IMR-90 (cell line): ENCODE data around the gene MDFI. TPM values are rescaled to one million over a fixed set of nuclear protein-coding genes. Genes with fewer than 3 reads are reported as not detected.

Source experiments
- ATAC-seq: fragments of 200-7000 bp; cut with Tn5 transposase; 2 replicates; pipeline ENCODE4 v1.9.1; 2020; ENCODE audit warnings: low read depth, mild to moderate bottlenecking, moderate library complexity
- BruUV-seq: library from RNA; stranded (reverse); fragments of 400-500 nt; replicated peaks from 2 replicates; lab custom pipeline; 2021; lab: Mats Ljungman, UMichigan
- CTCF ChIA-PET: fragments of 300-600 bp; formaldehyde crosslinking; extraction: SDS; loops from one replicate; lab custom pipeline; 2021; ENCODE audit warnings: antibody characterized with exemption; lab: Yijun Ruan, JAX
- POLR2A ChIA-PET: fragments of 300-600 bp; sonication (Branson Sonifier 250); formaldehyde crosslinking; loops from one replicate; lab custom pipeline; 2022; ENCODE audit warnings: antibody characterized with exemption; ENCODE audit not compliant: unreplicated experiment; lab: Charles Lee
- DNase-seq: peaks from one replicate; pipeline ENCODE4 v3.0.0; 2013
- H2AFZ ChIP-seq: replicated peaks from 2 replicates; pipeline ENCODE3; 2013; ENCODE audit warnings: low read length, mild to moderate bottlenecking; ENCODE audit not compliant: poor library complexity
- H2AK5ac ChIP-seq: 2 replicates; pipeline ENCODE4 v1.6.1; 2013; ENCODE audit warnings: low read depth, low read length, inconsistent platforms
- H2AK9ac ChIP-seq: replicated peaks from 2 replicates; pipeline ENCODE3; 2013; ENCODE audit warnings: mild to moderate bottlenecking, low read depth, low read length, moderate library complexity; ENCODE audit not compliant: poor library complexity
- H2BK120ac ChIP-seq: 2 replicates; pipeline ENCODE4 v1.6.1; 2013; ENCODE audit warnings: low read depth, low read length, inconsistent platforms
- H2BK15ac ChIP-seq: 3 replicates; pipeline ENCODE4 v1.6.1; 2013; ENCODE audit warnings: low read depth, low read length, inconsistent platforms
- H2BK20ac ChIP-seq: 2 replicates; pipeline ENCODE4 v1.6.1; 2013; ENCODE audit warnings: low read depth, mild to moderate bottlenecking, inconsistent platforms, low read length, moderate library complexity
- H2BK5ac ChIP-seq: 2 replicates; pipeline ENCODE4 v1.6.1; 2013; ENCODE audit warnings: mild to moderate bottlenecking, low read depth, low read length, inconsistent platforms; ENCODE audit not compliant: poor library complexity, severe bottlenecking
- H3K14ac ChIP-seq: replicated peaks from 2 replicates; pipeline ENCODE4 v1.6.1; 2013; ENCODE audit warnings: low read depth, low read length, inconsistent platforms
- H3K18ac ChIP-seq: 2 replicates; pipeline ENCODE4 v1.6.1; 2013; ENCODE audit warnings: low read depth, low read length, control low read depth
- H3K23ac ChIP-seq: 2 replicates; pipeline ENCODE4 v1.6.1; 2013; ENCODE audit warnings: low read depth, low read length, inconsistent platforms
- H3K27ac ChIP-seq: 2 replicates; pipeline ENCODE4 v1.5.1; 2013; ENCODE audit warnings: mild to moderate bottlenecking, control low read depth, low read length; ENCODE audit not compliant: insufficient read depth
- H3K27me3 ChIP-seq: 2 replicates; pipeline ENCODE4 v1.6.1; 2013; ENCODE audit warnings: low read length; ENCODE audit not compliant: control insufficient read depth, insufficient read depth
- H3K36me3 ChIP-seq: 2 replicates; pipeline ENCODE4 v1.6.1; 2013; ENCODE audit warnings: low read length, mixed read lengths; ENCODE audit not compliant: control insufficient read depth, insufficient read depth
- H3K4ac ChIP-seq: 2 replicates; pipeline ENCODE4 v1.6.1; 2013; ENCODE audit warnings: low read depth, low read length, inconsistent platforms
- H3K4me1 ChIP-seq: 2 replicates; pipeline ENCODE4 v1.6.1; 2013; ENCODE audit warnings: low read length, mixed read lengths; ENCODE audit not compliant: control insufficient read depth, insufficient read depth
- H3K4me2 ChIP-seq: 2 replicates; pipeline ENCODE4 v1.6.1; 2013; ENCODE audit warnings: low read depth, mild to moderate bottlenecking, control low read depth, low read length, moderate library complexity
- H3K4me3 ChIP-seq: 2 replicates; pipeline ENCODE4 v1.5.1; 2013; ENCODE audit warnings: low read depth, mild to moderate bottlenecking, control low read depth, low read length, moderate library complexity; ENCODE audit not compliant: insufficient read depth
- H3K56ac ChIP-seq: 2 replicates; pipeline ENCODE4 v1.6.1; 2013; ENCODE audit warnings: low read length, inconsistent platforms; ENCODE audit not compliant: insufficient read depth; ENCODE audit errors: extremely low read depth
- H3K79me1 ChIP-seq, 2 experiments: 2 replicates each; pipeline ENCODE4 v1.6.1; 2013; ENCODE audit warnings: low read length in 2 of 2, inconsistent platforms in 1 of 2, low read depth in 1 of 2
- H3K9ac ChIP-seq: 2 replicates; pipeline ENCODE4 v1.6.1; 2013; ENCODE audit warnings: low read depth, low read length, control low read depth
- H3K9me1 ChIP-seq: 2 replicates; pipeline ENCODE4 v1.6.1; 2013; ENCODE audit warnings: low read length, inconsistent platforms; ENCODE audit not compliant: insufficient read depth
- H3K9me3 ChIP-seq: 2 replicates; pipeline ENCODE4 v1.6.1; 2013; ENCODE audit warnings: low read length; ENCODE audit not compliant: control insufficient read depth, insufficient read depth
- H4K20me1 ChIP-seq: 2 replicates; pipeline ENCODE4 v1.6.1; 2013; ENCODE audit warnings: low read length, inconsistent platforms; ENCODE audit not compliant: insufficient read depth
- H4K5ac ChIP-seq: 2 replicates; pipeline ENCODE4 v1.6.1; 2013; ENCODE audit warnings: mild to moderate bottlenecking, low read depth, low read length, control low read depth
- H4K8ac ChIP-seq, 2 experiments: 2 replicates each; pipeline ENCODE4 v1.6.1; 2013; ENCODE audit warnings: low read depth in 2 of 2, low read length in 2 of 2, control low read depth in 1 of 2, inconsistent platforms in 1 of 2
- H4K91ac ChIP-seq: 2 replicates; pipeline ENCODE4 v1.6.1; 2013; ENCODE audit warnings: low read depth, low read length, inconsistent platforms; ENCODE audit not compliant: insufficient read depth
- BHLHE40 ChIP-seq: fragments of 150-350 bp; IDR thresholded peaks from 2 replicates; pipeline ENCODE4 v1.6.1; 2016; ENCODE audit warnings: mild to moderate bottlenecking, low read depth, low read length
- CEBPB ChIP-seq: IDR thresholded peaks from 2 replicates; pipeline ENCODE4 v1.6.1; 2012; ENCODE audit warnings: low read depth, low read length, improper control_type of control experiment
- CHD1 ChIP-seq: IDR thresholded peaks from 2 replicates; pipeline ENCODE4 v1.6.1; 2012; ENCODE audit warnings: low read depth, low read length, improper control_type of control experiment
- CTCF ChIP-seq: conservative IDR thresholded peaks from 2 replicates; pipeline ENCODE4 v1.5.1; 2012; ENCODE audit warnings: mild to moderate bottlenecking, low read depth, low read length, improper control_type of control experiment
- FOS ChIP-seq: fragments of 150-350 bp; IDR thresholded peaks from 2 replicates; pipeline ENCODE4 v1.6.1; 2016; ENCODE audit warnings: low read depth, low read length
- MAFK ChIP-seq: IDR thresholded peaks from 2 replicates; pipeline ENCODE4 v1.6.1; 2012; ENCODE audit warnings: low read depth, low read length, improper control_type of control experiment
- MAZ ChIP-seq: IDR thresholded peaks from 2 replicates; pipeline ENCODE4 v1.6.1; 2012; ENCODE audit warnings: low read depth, mild to moderate bottlenecking, low read length, improper control_type of control experiment, moderate library complexity, borderline replicate concordance
- MXI1 ChIP-seq: IDR thresholded peaks from 2 replicates; pipeline ENCODE4 v1.6.1; 2012; ENCODE audit warnings: low read depth, mild to moderate bottlenecking, low read length, moderate library complexity, borderline replicate concordance
- NFE2L2 ChIP-seq: fragments of 150-350 bp; IDR thresholded peaks from 2 replicates; pipeline ENCODE4 v1.6.1; 2016; ENCODE audit warnings: low read depth, mild to moderate bottlenecking, low read length
- POLR2A ChIP-seq: IDR thresholded peaks from 2 replicates; pipeline ENCODE4 v1.6.1; 2012; ENCODE audit warnings: mild to moderate bottlenecking, low read depth, low read length
- RAD21 ChIP-seq: IDR thresholded peaks from 2 replicates; pipeline ENCODE4 v1.6.1; 2012; ENCODE audit warnings: low read length, improper control_type of control experiment
- RCOR1 ChIP-seq: IDR thresholded peaks from 2 replicates; pipeline ENCODE4 v1.6.1; 2012; ENCODE audit warnings: mild to moderate bottlenecking, low read length, improper control_type of control experiment; ENCODE audit not compliant: insufficient replicate concordance
- RFX5 ChIP-seq: IDR thresholded peaks from 2 replicates; pipeline ENCODE4 v1.8.0; 2012; ENCODE audit warnings: low read depth, mild to moderate bottlenecking, low read length, moderate library complexity
- SMC3 ChIP-seq: fragments of 150-350 bp; IDR thresholded peaks from 2 replicates; pipeline ENCODE4 v1.6.1; 2016; ENCODE audit warnings: low read depth, mild to moderate bottlenecking, antibody characterized with exemption, low read length, moderate library complexity
- USF2 ChIP-seq: fragments of 150-350 bp; IDR thresholded peaks from 2 replicates; pipeline ENCODE4 v1.6.1; 2017; ENCODE audit warnings: mild to moderate bottlenecking, antibody characterized with exemption, low read length, low read depth
- WGBS, 2 experiments: methylation state at CpG; one replicate each; pipeline versions ENCODE4 v1.1.5 to v1.1.7; 2013; ENCODE audit warnings: missing lambda C conversion rate in 2 of 2; ENCODE audit not compliant: insufficient read length in 1 of 2; ENCODE audit errors: extremely low coverage in 2 of 2; 5-methylcytosine and 5-hydroxymethylcytosine counted together
- dilution Hi-C: fragments of 300-500 bp; cut with HindIII; formaldehyde crosslinking; loops from one replicate; pipeline ENCODE4 v1.14.3; 2018; ENCODE audit warnings: low sequenced_read_pairs; ENCODE audit not compliant: unreplicated experiment
- in situ Hi-C: fragments of 300-500 bp; cut with MboI; formaldehyde crosslinking; loops from 3 replicates; pipeline ENCODE4 v1.14.3; 2019; ENCODE audit warnings: low sequenced_read_pairs, inconsistent platforms, mixed read lengths
- intact Hi-C: fragments of 100-400 bp; cut with micrococcal nuclease; formaldehyde crosslinking; loops from 2 replicates; pipeline ENCODE4 v1.10.0; 2022
- polyA plus RNA-seq, 3 experiments: library from polyadenylated mRNA; depleted of rRNA; stranded (reverse); fragments of >200 nt; gene quantifications; 2 replicates each; pipeline ENCODE4 v1.2.3, GENCODE V29; 2012; ENCODE audit warnings: low replicate concordance in 1 of 3
- total RNA-seq: library from RNA; depleted of rRNA; stranded (reverse); fragments of >200 nt; gene quantifications from 2 replicates; pipeline ENCODE4 v1.2.3, GENCODE V29; 2012
- TF ChIP-seq, protein P1 (sequence below): fragments of 150-350 bp; IDR thresholded peaks from 2 replicates; pipeline ENCODE4 v1.6.1; 2016; ENCODE audit warnings: low read depth, mild to moderate bottlenecking, low read length, moderate library complexity, borderline replicate concordance

Gene MDFI
- total and polyA plus RNA-seq, 2 of the 4 experiments (the other 2 are of a cell fraction): 0.18 to 0.29 TPM

DNA sequence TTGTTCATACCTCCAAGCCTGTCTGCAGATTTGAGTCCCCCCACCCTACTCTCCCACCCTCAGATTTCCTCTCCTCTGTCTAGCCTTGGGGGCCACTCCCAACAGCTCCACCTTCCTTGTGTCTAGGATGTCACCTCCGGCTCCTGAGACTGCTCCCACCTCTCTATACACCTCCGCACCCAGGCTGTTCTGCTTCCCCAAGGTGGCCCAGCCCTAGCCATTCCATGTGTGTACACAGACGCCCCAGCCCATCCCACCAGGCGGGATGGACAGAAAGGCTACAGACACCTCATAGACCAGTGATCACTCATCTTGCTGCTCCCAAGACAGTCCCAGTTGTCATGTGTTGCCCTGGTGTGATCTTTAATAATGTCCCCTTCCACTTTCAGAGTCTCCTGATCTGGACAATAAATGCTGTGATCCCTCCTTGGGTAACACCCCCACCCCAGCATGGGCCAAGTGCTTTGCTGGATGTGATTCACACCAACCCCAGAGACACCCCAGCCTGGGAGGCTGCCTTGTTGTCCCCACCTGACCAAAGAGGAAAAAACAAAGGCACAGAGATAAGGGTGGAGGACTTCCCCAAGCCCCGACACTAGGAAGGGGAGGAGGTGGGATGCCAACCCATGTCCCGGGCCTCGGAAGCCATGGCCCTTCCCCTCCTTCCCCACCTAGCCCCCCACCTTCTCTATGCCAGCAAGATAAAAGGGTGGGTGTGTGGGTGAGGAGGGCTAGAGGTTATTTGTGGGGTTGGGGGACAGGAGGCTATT lies 36.1 kb downstream of the MDFI start:
- H4K8ac ChIP-seq: no peak overlapping the region
- no peak for TF ChIP-seq SMC3
- no peak for TF ChIP-seq MAFK
- no peak for TF ChIP-seq USF2
- no peak for TF ChIP-seq RAD21
- TF ChIP-seq CEBPB: no peak
- TF ChIP-seq RCOR1: no peak
- TF ChIP-seq BHLHE40: no peak
- TF ChIP-seq CTCF: no peak
- no peak for TF ChIP-seq POLR2A
- TF ChIP-seq RFX5: no peak
- TF ChIP-seq CHD1: no peak
- TF ChIP-seq FOS: no peak
- no peak for TF ChIP-seq MAZ
- TF ChIP-seq NFE2L2: no peak
- TF ChIP-seq MXI1: no peak
- TF ChIP-seq, protein P1, sequence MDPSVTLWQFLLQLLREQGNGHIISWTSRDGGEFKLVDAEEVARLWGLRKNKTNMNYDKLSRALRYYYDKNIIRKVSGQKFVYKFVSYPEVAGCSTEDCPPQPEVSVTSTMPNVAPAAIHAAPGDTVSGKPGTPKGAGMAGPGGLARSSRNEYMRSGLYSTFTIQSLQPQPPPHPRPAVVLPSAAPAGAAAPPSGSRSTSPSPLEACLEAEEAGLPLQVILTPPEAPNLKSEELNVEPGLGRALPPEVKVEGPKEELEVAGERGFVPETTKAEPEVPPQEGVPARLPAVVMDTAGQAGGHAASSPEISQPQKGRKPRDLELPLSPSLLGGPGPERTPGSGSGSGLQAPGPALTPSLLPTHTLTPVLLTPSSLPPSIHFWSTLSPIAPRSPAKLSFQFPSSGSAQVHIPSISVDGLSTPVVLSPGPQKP: no peak
- no peak overlapping the region for H3K4ac ChIP-seq
- no peak overlapping the region for H2BK20ac ChIP-seq
- H3K27me3 ChIP-seq: peaks cover 42% of the 10 kb centered on the region
- in situ Hi-C loops: no loop called here
- no peaks in the 10 kb centered on the region for H3K4me1 ChIP-seq
- H3K23ac ChIP-seq: no peak overlapping the region
- H4K5ac ChIP-seq: no peak overlapping the region
- H4K91ac ChIP-seq: no peak overlapping the region
- H3K4me2 ChIP-seq: no peak overlapping the region
- H3K56ac ChIP-seq: no peak overlapping the region
- ChIA-PET CTCF (no interaction called here), POLR2A (no interaction called here)
- no peaks in the 10 kb centered on the region for H4K20me1 ChIP-seq
- H3K4me3 ChIP-seq: no peak overlapping the region
- no peak for DNase-seq
- H2AK5ac ChIP-seq: no peak overlapping the region
- H2BK15ac ChIP-seq: no peak overlapping the region
- intact Hi-C loops: no loop called here
- 62% methylated on average over 2 of the region's 7 CpGs; no CpG with 5 or more reads in 1 of the 2 experiments for WGBS, 2 experiments
- H2BK5ac ChIP-seq: no peak overlapping the region
- H2AFZ ChIP-seq: no peak overlapping the region
- no peak overlapping the region for H3K18ac ChIP-seq
- ATAC-seq: no peak
- no peaks in the 10 kb centered on the region for H3K9me3 ChIP-seq
- H3K14ac ChIP-seq: no peak overlapping the region
- H3K79me1 ChIP-seq: no peaks in the 10 kb centered on the region
- dilution Hi-C loops: no loop called here
- H2BK120ac ChIP-seq: no peak overlapping the region
- no peak overlapping the region for H3K27ac ChIP-seq
- no peak overlapping the region for H2AK9ac ChIP-seq
- H3K36me3 ChIP-seq: no peaks in the 10 kb centered on the region
- no TSS peak for BruUV-seq
- H3K9ac ChIP-seq: no peak overlapping the region
- no peaks in the 10 kb centered on the region; the same call in 1 of the 2 replicates for H3K9me1 ChIP-seq
